ENCODE results near the gene TBL1XR1.
"Not testable (repeated sequence)": the region's sequence is repeated elsewhere in the genome, so short reads cannot be mapped to it uniquely, and the experiment has no call there.

TBL1XR1 gene

GRCh38 chr3:177181418-177181817 lies 15.9 kb downstream of the TBL1XR1 start:
- DNase-seq (ENCODE audit: low read depth): no peak

- DNase-seq (ENCODE audit: low read depth): no peak
Observed at GRCh38 chr3:177180506-177180905, 16.8 kb downstream of the TBL1XR1 start.

- no peak for DNase-seq (ENCODE audit: low read depth)
Observed at GRCh38 chr3:177179281-177180067, 17.8 kb downstream of the TBL1XR1 start.

- no peak for DNase-seq (ENCODE audit: low read depth)
Observed at GRCh38 chr3:177177749-177178221, 19.5 kb downstream of the TBL1XR1 start.

GRCh38 chr3:177174607-177175170 lies 22.6 kb downstream of the TBL1XR1 start:
- DNase-seq (ENCODE audit: low read depth): no peak

- no peak for DNase-seq (ENCODE audit: low read depth)
Observed at GRCh38 chr3:177169936-177170722, 27.2 kb downstream of the TBL1XR1 start.

- DNase-seq (ENCODE audit: low read depth): no peak
Observed at GRCh38 chr3:177168431-177168830, 28.9 kb downstream of the TBL1XR1 start.

- no peak for DNase-seq (ENCODE audit: low read depth)
Observed at GRCh38 chr3:177162742-177163141, 34.5 kb downstream of the TBL1XR1 start.

- DNase-seq (ENCODE audit: low read depth): not testable (repeated sequence)
Observed at GRCh38 chr3:177161603-177162002, 35.7 kb downstream of the TBL1XR1 start.

GRCh38 chr3:177158461-177158860 lies 38.8 kb downstream of the TBL1XR1 start:
- DNase-seq (ENCODE audit: low read depth): no peak

GRCh38 chr3:177157492-177157891 lies 39.8 kb downstream of the TBL1XR1 start:
- DNase-seq (ENCODE audit: low read depth): no peak

GRCh38 chr3:177154733-177155132 lies 42.5 kb downstream of the TBL1XR1 start:
- no peak for DNase-seq (ENCODE audit: low read depth)

GRCh38 chr3:177150970-177151627 lies 46.2 kb downstream of the TBL1XR1 start:
- DNase-seq (ENCODE audit: low read depth): peak; percentile 53

GRCh38 chr3:177150218-177150916 lies 46.9 kb downstream of the TBL1XR1 start:
- no peak for DNase-seq (ENCODE audit: low read depth)

GRCh38 chr3:177149106-177149505 lies 48.2 kb downstream of the TBL1XR1 start:
- DNase-seq (ENCODE audit: low read depth): no peak

GRCh38 chr3:177147790-177148189 lies 49.5 kb downstream of the TBL1XR1 start:
- DNase-seq (ENCODE audit: low read depth): no peak

GRCh38 chr3:177146646-177147045 lies 50.6 kb downstream of the TBL1XR1 start:
- peak; percentile 75 for DNase-seq (ENCODE audit: low read depth)

- DNase-seq (ENCODE audit: low read depth): no peak
Observed at GRCh38 chr3:177145954-177146353, 51.3 kb downstream of the TBL1XR1 start.

GRCh38 chr3:177145381-177145780 lies 51.9 kb downstream of the TBL1XR1 start:
- DNase-seq (ENCODE audit: low read depth): no peak

GRCh38 chr3:177144922-177145321 lies 52.4 kb downstream of the TBL1XR1 start:
- DNase-seq (ENCODE audit: low read depth): no peak

- no peak for DNase-seq (ENCODE audit: low read depth)
Observed at GRCh38 chr3:177141899-177142646, 55.2 kb downstream of the TBL1XR1 start.
